A673 (cell line): ENCODE results near the gene LAMA2.

Experiments
- EZH2 ChIP-seq: fragments of 200-600 bp; sonication (generic); IDR thresholded peaks from 2 replicates; pipeline ENCODE4 v1.6.1; 2017; ENCODE audit warnings: borderline replicate concordance, low read depth, mild to moderate bottlenecking, mixed read lengths, antibody characterized with exemption, low read length; ENCODE audit not compliant: poor library complexity, severe bottlenecking
- TF ChIP-seq, protein P1 (sequence below): fragments of 300-800, 200-600 bp; sonication (generic); conservative IDR thresholded peaks from 2 replicates; pipeline ENCODE4 v1.5.1; 2017; ENCODE audit warnings: low read depth, mild to moderate bottlenecking, antibody characterized with exemption, low read length, moderate library complexity, mixed read lengths

DNA sequence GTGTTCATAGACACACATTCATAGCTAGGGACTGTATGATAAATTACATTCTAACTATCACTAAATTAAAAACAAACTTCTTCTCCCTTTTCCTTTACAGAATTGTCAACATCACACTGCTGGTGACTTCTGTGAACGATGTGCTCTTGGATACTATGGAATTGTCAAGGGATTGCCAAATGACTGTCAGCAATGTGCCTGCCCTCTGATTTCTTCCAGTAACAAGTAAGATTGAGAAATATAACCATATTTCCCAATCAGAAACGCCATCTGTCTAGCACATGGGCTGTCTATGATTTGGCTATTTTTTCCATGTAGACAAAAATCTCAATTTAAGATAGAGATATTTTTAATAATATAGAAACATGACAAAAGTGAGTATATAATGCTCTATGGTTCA, 459.3 kb downstream of the LAMA2 start:
- TF ChIP-seq EZH2 = no peak
- TF ChIP-seq, protein P1, sequence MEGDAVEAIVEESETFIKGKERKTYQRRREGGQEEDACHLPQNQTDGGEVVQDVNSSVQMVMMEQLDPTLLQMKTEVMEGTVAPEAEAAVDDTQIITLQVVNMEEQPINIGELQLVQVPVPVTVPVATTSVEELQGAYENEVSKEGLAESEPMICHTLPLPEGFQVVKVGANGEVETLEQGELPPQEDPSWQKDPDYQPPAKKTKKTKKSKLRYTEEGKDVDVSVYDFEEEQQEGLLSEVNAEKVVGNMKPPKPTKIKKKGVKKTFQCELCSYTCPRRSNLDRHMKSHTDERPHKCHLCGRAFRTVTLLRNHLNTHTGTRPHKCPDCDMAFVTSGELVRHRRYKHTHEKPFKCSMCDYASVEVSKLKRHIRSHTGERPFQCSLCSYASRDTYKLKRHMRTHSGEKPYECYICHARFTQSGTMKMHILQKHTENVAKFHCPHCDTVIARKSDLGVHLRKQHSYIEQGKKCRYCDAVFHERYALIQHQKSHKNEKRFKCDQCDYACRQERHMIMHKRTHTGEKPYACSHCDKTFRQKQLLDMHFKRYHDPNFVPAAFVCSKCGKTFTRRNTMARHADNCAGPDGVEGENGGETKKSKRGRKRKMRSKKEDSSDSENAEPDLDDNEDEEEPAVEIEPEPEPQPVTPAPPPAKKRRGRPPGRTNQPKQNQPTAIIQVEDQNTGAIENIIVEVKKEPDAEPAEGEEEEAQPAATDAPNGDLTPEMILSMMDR = no peak
